Brain microvascular endothelial cell (primary cell): ENCODE data around the gene ATXN3.

Experiments
- DNase-seq: peaks from one replicate; pipeline ENCODE4 v3.0.0-alpha.2; 2020
- H3K27ac ChIP-seq: fragments of 250-450 bp; sonication (Bioruptor Pico); 2 replicates; pipeline ENCODE4 v1.5.1; 2020; ENCODE audit warnings: mild to moderate bottlenecking, moderate library complexity
- H3K27me3 ChIP-seq: fragments of 250-450 bp; sonication (Bioruptor Pico); replicated peaks from 2 replicates; pipeline ENCODE4 v1.5.1; 2020; ENCODE audit warnings: mild to moderate bottlenecking
- H3K36me3 ChIP-seq: fragments of 250-450 bp; sonication (Bioruptor Pico); replicated peaks from 2 replicates; pipeline ENCODE4 v1.5.1; 2020; ENCODE audit warnings: mild to moderate bottlenecking
- H3K4me3 ChIP-seq: 2 replicates; pipeline ENCODE4 v1.5.1; 2011; ENCODE audit warnings: low read depth, mild to moderate bottlenecking, control low read depth, low read length, moderate library complexity
- in situ Hi-C: cut with HindIII; loops from 2 replicates; pipeline ENCODE4 v1.10.0; 2017; ENCODE audit warnings: low sequenced_read_pairs, low pct_ligation_motif_present
- TF ChIP-seq, protein P1 (sequence below): IDR thresholded peaks from 2 replicates; pipeline ENCODE4 v1.5.1; 2011; ENCODE audit warnings: low read depth, mild to moderate bottlenecking, moderate library complexity, low read length, control low read depth, inconsistent platforms; ENCODE audit errors: missing control alignments

Gene ATXN3

DNA sequence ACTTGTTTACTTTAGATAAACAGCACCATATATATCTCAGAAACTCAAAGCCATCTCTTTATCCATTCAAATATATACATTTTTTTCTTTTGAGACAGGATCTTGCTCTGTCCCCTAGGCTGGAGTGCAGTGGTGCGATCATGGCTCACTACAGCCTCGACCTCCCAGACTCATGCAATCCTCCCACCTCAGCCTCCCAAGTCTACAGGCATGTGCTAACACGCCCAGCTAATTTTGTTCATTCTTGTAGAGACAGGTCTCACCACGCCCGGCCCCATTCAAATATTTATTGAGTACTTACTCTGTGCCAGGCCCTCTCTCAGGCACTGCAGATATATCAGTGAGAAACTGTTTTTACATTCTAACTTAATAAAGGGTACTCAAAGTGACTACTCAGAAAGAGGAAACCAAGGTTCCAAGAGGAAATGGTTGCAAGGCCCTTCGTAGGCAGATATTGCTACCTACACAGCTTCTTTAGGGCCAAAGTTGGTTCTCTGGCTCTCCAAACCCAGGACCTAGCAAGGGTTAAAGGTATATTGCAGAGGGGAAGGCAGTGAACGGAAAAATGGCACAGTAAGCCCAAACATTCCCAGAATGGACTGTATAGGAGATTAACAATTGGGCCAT is 2.9 kb downstream of the ATXN3 start:
- DNase-seq: no peak
- Histone ChIP-seq H3K4me3 (no peak overlapping the region), H3K27me3 (no peaks in the 10 kb centered on the region), H3K36me3 (no peaks in the 10 kb centered on the region), H3K27ac (no peak overlapping the region)
- in situ Hi-C loops: no loop called here
- TF ChIP-seq, protein P1, sequence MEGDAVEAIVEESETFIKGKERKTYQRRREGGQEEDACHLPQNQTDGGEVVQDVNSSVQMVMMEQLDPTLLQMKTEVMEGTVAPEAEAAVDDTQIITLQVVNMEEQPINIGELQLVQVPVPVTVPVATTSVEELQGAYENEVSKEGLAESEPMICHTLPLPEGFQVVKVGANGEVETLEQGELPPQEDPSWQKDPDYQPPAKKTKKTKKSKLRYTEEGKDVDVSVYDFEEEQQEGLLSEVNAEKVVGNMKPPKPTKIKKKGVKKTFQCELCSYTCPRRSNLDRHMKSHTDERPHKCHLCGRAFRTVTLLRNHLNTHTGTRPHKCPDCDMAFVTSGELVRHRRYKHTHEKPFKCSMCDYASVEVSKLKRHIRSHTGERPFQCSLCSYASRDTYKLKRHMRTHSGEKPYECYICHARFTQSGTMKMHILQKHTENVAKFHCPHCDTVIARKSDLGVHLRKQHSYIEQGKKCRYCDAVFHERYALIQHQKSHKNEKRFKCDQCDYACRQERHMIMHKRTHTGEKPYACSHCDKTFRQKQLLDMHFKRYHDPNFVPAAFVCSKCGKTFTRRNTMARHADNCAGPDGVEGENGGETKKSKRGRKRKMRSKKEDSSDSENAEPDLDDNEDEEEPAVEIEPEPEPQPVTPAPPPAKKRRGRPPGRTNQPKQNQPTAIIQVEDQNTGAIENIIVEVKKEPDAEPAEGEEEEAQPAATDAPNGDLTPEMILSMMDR: no peak

DNA sequence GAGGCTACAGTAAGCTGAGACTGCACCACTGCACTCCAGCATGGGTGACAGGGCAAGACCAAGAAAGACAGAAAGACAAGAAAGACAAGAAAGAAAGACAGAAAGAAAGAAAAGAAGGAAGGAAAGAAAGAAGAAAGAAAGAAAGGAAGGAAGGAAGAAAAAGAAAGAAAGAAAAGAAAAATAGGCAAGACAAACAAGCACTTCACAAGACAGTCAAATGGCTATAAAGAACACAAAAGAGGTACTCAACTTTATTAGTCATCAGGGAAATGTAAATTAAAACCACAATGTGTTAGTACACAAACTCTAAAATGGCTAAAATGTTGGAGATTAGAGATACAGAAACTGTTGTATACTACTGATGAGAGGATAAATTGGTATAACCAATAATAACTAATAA is 6.6 kb downstream of the ATXN3 start:
- H3K27ac ChIP-seq: no peak overlapping the region
- H3K36me3 ChIP-seq: no peaks in the 10 kb centered on the region
- in situ Hi-C loops: no loop called here
- H3K4me3 ChIP-seq: no peak overlapping the region
- DNase-seq: no peak
- TF ChIP-seq, protein P1: no peak
- H3K27me3 ChIP-seq: no peaks in the 10 kb centered on the region

DNA sequence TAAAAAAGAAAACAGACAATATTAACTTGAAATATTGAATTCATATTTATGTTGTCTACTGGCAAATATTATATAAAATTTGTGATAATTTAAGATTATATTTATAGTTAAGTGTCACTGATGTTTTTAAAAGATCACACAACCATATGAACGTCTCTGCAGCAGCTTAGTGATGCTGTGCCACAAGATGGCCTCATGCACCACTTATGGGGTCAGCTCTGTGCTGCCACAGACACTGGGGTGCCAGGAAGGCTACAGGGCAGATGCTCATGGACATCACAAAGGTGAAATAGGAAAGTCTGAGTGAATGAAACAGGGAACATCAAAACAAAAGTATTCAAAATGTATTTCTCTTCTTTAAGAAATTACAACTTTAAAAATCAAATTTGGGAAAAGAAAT is 13.1 kb downstream of the ATXN3 start:
- Histone ChIP-seq H3K27me3 (no peaks in the 10 kb centered on the region), H3K36me3 (peaks cover 7% of the 10 kb centered on the region), H3K4me3 (no peak overlapping the region), H3K27ac (no peak overlapping the region)
- DNase-seq: no peak
- TF ChIP-seq, protein P1: peak; percentile 30
- in situ Hi-C loops: no loop called here

DNA sequence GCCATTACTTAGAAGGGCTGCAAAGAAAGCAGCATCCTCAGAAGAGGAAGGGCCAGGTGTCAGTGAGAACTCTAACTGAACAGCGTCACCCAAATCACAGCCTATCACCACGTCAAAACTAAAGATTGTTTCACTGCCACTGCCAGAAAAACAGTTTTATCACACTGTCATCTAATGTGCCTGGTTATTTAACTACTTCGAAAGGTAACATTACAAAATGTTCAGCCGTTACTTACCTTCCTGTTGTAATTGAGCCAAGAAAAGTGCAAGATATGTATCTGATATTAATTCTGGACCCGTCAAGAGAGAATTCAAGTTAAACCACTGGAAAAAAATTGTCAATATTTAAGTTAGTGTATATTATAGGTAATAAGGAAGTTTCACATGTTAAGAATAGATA is 17.9 kb downstream of the ATXN3 start:
- TF ChIP-seq, protein P1: no peak
- Histone ChIP-seq H3K27me3 (no peaks in the 10 kb centered on the region), H3K36me3 (peaks cover 6% of the 10 kb centered on the region), H3K4me3 (no peak overlapping the region), H3K27ac (no peak overlapping the region)
- in situ Hi-C loops: no loop called here
- no peak for DNase-seq

DNA sequence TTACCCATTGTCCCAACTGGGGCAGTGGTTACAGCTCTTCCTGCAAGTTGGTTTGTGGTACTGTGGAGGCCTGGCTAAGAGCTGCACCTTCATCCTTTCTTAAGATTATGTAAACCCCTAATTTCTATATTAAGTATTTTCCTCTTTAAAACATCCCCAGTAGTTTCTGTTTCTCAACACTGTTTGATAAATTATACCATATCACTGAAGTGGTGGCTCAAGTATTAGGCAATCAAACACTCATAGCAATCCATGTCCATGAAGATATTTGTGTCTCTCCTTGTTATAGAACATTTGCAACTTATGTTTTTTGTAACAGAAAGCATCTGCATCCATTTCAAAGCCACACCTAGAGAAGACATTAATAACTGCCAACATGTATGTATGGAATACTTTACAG is 31.8 kb downstream of the ATXN3 start:
- TF ChIP-seq, protein P1: no peak
- H3K27me3 ChIP-seq: no peaks in the 10 kb centered on the region
- no peak overlapping the region for H3K4me3 ChIP-seq
- no peak for DNase-seq
- H3K36me3 ChIP-seq: peaks cover 3% of the 10 kb centered on the region
- no peak overlapping the region for H3K27ac ChIP-seq
- in situ Hi-C loops: no loop called here
